ENCODE data around the gene LRRC8D. TPM values are rescaled to one million over a fixed set of nuclear protein-coding genes. Genes with fewer than 3 reads are reported as not detected.
A peak's percentile ranks its signal among the peaks of the same experiment; 100 is the strongest.
"Not testable (repeated sequence)": the region's sequence is repeated elsewhere in the genome, so short reads cannot be mapped to it uniquely, and the experiment has no call there.

The LRRC8D gene
- total and polyA plus RNA-seq, 9 of the 15 experiments (the other 6 are each of a cell fraction or from before 2014, with no cell fraction given): 3.4 to 53.9 (median 15.9) TPM

DNA sequence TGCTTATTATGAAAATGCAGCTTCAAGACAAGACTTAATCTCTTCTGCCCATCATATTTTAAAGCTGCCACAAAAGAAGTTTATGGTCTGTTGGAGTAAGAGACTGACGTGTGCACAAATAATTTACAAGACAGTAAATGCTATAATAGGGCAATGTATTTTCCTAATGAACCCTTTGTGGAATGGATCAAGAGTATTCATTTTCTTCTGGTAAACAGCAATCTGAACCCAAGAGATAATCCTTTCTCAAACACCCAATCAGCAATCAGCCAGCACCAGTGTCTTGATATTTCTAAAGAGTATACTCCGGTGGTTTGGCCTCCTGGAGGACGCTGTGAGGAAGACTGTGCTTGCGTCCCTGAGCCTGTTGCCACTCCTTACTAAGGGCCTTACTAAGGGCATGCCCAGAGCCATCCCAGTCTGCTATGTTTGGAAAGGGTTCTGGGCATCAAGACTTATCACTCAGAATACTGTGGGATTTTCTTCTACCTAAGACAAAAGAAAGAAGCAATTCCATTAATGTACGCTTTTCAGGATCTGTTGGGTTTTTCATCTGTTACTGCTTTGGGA lies 48.8 kb upstream of the LRRC8D start:
- Histone ChIP-seq H3K27ac (ENCODE audit: extremely low read depth, low read depth, low read length) (no peak overlapping the region), H3K4me1 (replicated peaks in 1 of 2; ENCODE audit: control insufficient read depth in 2 of 2, insufficient read depth in 2 of 2, low read length in 2 of 2) (no peaks in the 10 kb centered on the region), H4K20me1 (replicated peaks; ENCODE audit: control insufficient read depth, insufficient read depth, low read length) (no peaks in the 10 kb centered on the region), H3K9me3 (replicated peaks; ENCODE audit: control insufficient read depth, insufficient read depth, low read depth, low read length) (no peaks in the 10 kb centered on the region), H3K4me2 (ENCODE audit: insufficient read depth, low read length) (no peak overlapping the region), H2AFZ (ENCODE audit: low read depth, low read length) (no peak overlapping the region), H3K9ac (ENCODE audit: insufficient read depth in 1 of 2, low read depth in 2 of 2, low read length in 2 of 2) (no peak overlapping the region), H3K4me3 (no peak overlapping the region), H3K9me1 (ENCODE audit: control insufficient read depth, insufficient read depth, low read length) (no peaks in the 10 kb centered on the region), H3K36me3 (ENCODE audit: control insufficient read depth, insufficient read depth, low read length) (no peaks in the 10 kb centered on the region), H3K79me2 (ENCODE audit: control insufficient read depth, insufficient read depth, low read length) (no peaks in the 10 kb centered on the region), H3K27me3 (ENCODE audit: control insufficient read depth in 2 of 2, insufficient read depth in 2 of 2, low read length in 2 of 2) (no peaks in the 10 kb centered on the region; a peak in 1 of 5 replicates)
- intact Hi-C loops (cut with micrococcal nuclease): no loop called here
- peak; percentile 84 for ATAC-seq
- no TSS peak for BruUV-seq (replicated peaks)
- ChIA-PET CTCF (ENCODE audit: low intra/inter-chr PET ratio) (no interaction called here), POLR2A (interaction anchor here (0.6 to 0.8 kb wide), 2 partner anchors 18 to 52 kb away, joined by 3 read pairs; no protein-coding TSS in a partner anchor)
- peak; percentile 30; the same call in 1 of the 2 replicates for TF ChIP-seq ZNF239 (CRISPR knock-in tag; IDR thresholded peaks at IDR 0.05)
- TF ChIP-seq TAL1 (IDR thresholded peaks at IDR 0.05): 0 out of 2 replicates have a peak, but pooled peaks have one; percentile 6
- no peak for TF ChIP-seq HNRNPL (IDR thresholded peaks at IDR 0.05; ENCODE audit: low read depth, low read length)
- TF ChIP-seq SP2 (IDR thresholded peaks at IDR 0.05; ENCODE audit: extremely low read depth, low read depth, low read length, poor library complexity, severe bottlenecking): no peak
- DNase-seq (ENCODE audit: extremely low read depth in 1 of 4, low spot score in 3 of 4): peak in 1 of 4 experiments; percentile 22
- FAIRE-seq: peak; percentile 74
- WGBS (ENCODE audit: insufficient coverage, low coverage, missing lambda C conversion rate): 21% methylated on average over 5 of the region's 5 CpGs
- in situ Hi-C loops (cut with MboI): no loop called here

DNA sequence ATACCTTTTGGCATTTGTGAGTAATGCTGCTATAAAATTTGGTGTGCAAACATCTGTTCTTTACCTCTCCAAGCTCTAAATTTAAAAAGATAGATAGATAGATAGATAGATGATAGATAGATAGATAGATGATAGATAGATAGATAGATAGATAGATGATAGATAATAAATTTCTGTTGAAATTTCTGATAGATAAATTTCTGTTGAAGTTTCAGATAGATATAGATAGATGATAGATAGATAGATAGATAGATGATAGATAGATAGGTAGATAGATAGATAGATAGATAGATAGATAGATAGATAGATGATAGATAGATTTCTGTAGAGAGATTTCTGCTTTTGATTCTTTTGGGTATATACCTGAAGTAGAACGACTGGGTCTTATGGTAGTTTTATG lies 44.7 kb upstream of the LRRC8D start:
- 0 out of 2 replicates have a peak, but pooled peaks have one; percentile 50 for TF ChIP-seq MTA1 (IDR thresholded peaks at IDR 0.05; ENCODE audit: borderline replicate concordance)
- peak; percentile 72; the same call in 1 of the 2 replicates for TF ChIP-seq GATAD2B (IDR thresholded peaks at IDR 0.05; ENCODE audit: borderline replicate concordance)
- TF ChIP-seq, protein P1, sequence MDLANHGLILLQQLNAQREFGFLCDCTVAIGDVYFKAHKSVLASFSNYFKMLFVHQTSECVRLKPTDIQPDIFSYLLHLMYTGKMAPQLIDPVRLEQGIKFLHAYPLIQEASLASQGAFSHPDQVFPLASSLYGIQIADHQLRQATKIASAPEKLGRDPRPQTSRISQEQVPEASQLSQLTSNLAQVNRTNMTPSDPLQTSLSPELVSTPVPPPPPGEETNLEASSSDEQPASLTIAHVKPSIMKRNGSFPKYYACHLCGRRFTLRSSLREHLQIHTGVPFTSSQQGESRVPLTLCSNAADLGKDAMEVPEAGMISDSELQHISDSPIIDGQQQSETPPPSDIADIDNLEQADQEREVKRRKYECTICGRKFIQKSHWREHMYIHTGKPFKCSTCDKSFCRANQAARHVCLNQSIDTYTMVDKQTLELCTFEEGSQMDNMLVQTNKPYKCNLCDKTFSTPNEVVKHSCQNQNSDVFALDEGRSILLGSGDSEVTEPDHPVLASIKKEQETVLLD (IDR thresholded peaks at IDR 0.05): peak; percentile 73; the same call in 1 of the 2 replicates
- peak; percentile 93 for TF ChIP-seq DACH1 (IDR thresholded peaks at IDR 0.05; ENCODE audit: partially characterized antibody)
- in situ Hi-C loops (cut with MboI): not testable (repeated sequence)
- 11% methylated on average over 1 of the region's 1 CpG for whole genome bisulfite sequencing (ENCODE audit: insufficient coverage, low coverage, missing lambda C conversion rate)

More for the DNA sequence above, 44.7 kb upstream of the LRRC8D start:
- intact Hi-C loops (cut with micrococcal nuclease); H3K36me3 ChIP-seq (ENCODE audit: control insufficient read depth, insufficient read depth, low read length); ATAC-seq; H2AFZ ChIP-seq (ENCODE audit: low read depth, low read length); CTCF ChIA-PET (ENCODE audit: low intra/inter-chr PET ratio); H3K4me1 ChIP-seq (replicated peaks in 1 of 2; ENCODE audit: control insufficient read depth in 2 of 2, insufficient read depth in 2 of 2, low read length in 2 of 2); H3K79me2 ChIP-seq (ENCODE audit: control insufficient read depth, insufficient read depth, low read length); DNase-seq (ENCODE audit: extremely low read depth in 1 of 4, low spot score in 3 of 4); BruUV-seq (replicated peaks); H4K20me1 ChIP-seq (replicated peaks; ENCODE audit: control insufficient read depth, insufficient read depth, low read length); H3K9ac ChIP-seq (ENCODE audit: insufficient read depth in 1 of 2, low read depth in 2 of 2, low read length in 2 of 2); H3K27me3 ChIP-seq (ENCODE audit: control insufficient read depth in 2 of 2, insufficient read depth in 2 of 2, low read length in 2 of 2); H3K4me2 ChIP-seq (ENCODE audit: insufficient read depth, low read length); H3K27ac ChIP-seq (ENCODE audit: extremely low read depth, low read depth, low read length); H3K9me3 ChIP-seq (replicated peaks; ENCODE audit: control insufficient read depth, insufficient read depth, low read depth, low read length); H3K4me3 ChIP-seq; POLR2A ChIA-PET; FAIRE-seq; H3K9me1 ChIP-seq (ENCODE audit: control insufficient read depth, insufficient read depth, low read length): not testable (repeated sequence)
